Panc1 (cell line): Measurements from ENCODE around the gene JUND. TPM values are rescaled to one million over a fixed set of nuclear protein-coding genes. Genes with fewer than 3 reads are reported as not detected.

Experiments used
- ATAC-seq: fragments of 200-7000 bp; cut with Tn5 transposase; 2 replicates; pipeline ENCODE4 v1.9.1; 2020; ENCODE audit warnings: mild to moderate bottlenecking, moderate library complexity
- BruUV-seq: library from RNA; stranded (reverse); fragments of 400-500 nt; replicated peaks from 2 replicates; lab custom pipeline; 2021; lab: Mats Ljungman, UMichigan
- CTCF ChIA-PET: fragments of 300-600 bp; sonication (Branson Sonifier 250); formaldehyde crosslinking; loops from one replicate; lab custom pipeline; 2022; ENCODE audit warnings: antibody characterized with exemption; lab: Charles Lee
- POLR2A ChIA-PET: fragments of 300-600 bp; sonication (Branson Sonifier 250); formaldehyde crosslinking; loops from one replicate; lab custom pipeline; 2022; ENCODE audit warnings: antibody characterized with exemption; lab: Charles Lee
- DNase-seq: peaks from one replicate; pipeline ENCODE4 v3.0.0-alpha.2; 2010; ENCODE audit warnings: low read depth, low spot score
- H3K27ac ChIP-seq: 2 replicates; pipeline ENCODE4 v1.5.1; 2011; ENCODE audit warnings: mild to moderate bottlenecking, low read length, inconsistent platforms
- H3K27me3 ChIP-seq: fragments of 200-500 bp; sonication (Bioruptor generic); 2 replicates; pipeline ENCODE4 v1.6.0; 2014; ENCODE audit warnings: low read length, inconsistent platforms; ENCODE audit not compliant: control insufficient read depth, insufficient read depth
- H3K36me3 ChIP-seq: fragments of 200-500 bp; sonication (Bioruptor generic); 2 replicates; pipeline ENCODE4 v1.5.1; 2014; ENCODE audit warnings: inconsistent platforms, mild to moderate bottlenecking, low read length, moderate library complexity; ENCODE audit not compliant: control insufficient read depth, insufficient read depth
- H3K4me1 ChIP-seq: 2 replicates; pipeline ENCODE4 v1.5.1; 2011; ENCODE audit warnings: inconsistent platforms, mild to moderate bottlenecking, low read length, moderate library complexity; ENCODE audit not compliant: control insufficient read depth, insufficient read depth
- H3K4me3 ChIP-seq, 2 experiments: 2 replicates each; pipeline ENCODE4 v1.5.1; 2011 to 2012; ENCODE audit warnings: low read depth in 2 of 2, low read length in 2 of 2, mild to moderate bottlenecking in 2 of 2, inconsistent platforms in 1 of 2, moderate library complexity in 1 of 2
- H3K9me3 ChIP-seq: fragments of 200-500 bp; sonication (Bioruptor generic); 2 replicates; pipeline ENCODE4 v1.5.1; 2014; ENCODE audit warnings: low read depth, mild to moderate bottlenecking, inconsistent platforms, low read length, moderate library complexity; ENCODE audit not compliant: control insufficient read depth, insufficient read depth
- CTCF ChIP-seq: fragments of 450-650 bp; IDR thresholded peaks from 2 replicates; pipeline ENCODE4 v1.5.1; 2017; ENCODE audit warnings: mild to moderate bottlenecking
- POLR2AphosphoS5 ChIP-seq: IDR thresholded peaks from 2 replicates; pipeline ENCODE4 v1.6.1; 2012; ENCODE audit warnings: mild to moderate bottlenecking, low read depth, low read length, moderate library complexity
- REST ChIP-seq, 2 experiments: IDR thresholded peaks; 2 replicates each; pipeline ENCODE4 v1.6.1; 2011 to 2012; ENCODE audit warnings: low read depth in 2 of 2, control low read depth in 1 of 2, low read length in 1 of 2, mild to moderate bottlenecking in 1 of 2, moderate library complexity in 1 of 2; ENCODE audit not compliant: insufficient read depth in 1 of 2
- SIN3A ChIP-seq: IDR thresholded peaks from 2 replicates; pipeline ENCODE4 v1.6.1; 2012; ENCODE audit warnings: low read depth, mild to moderate bottlenecking, low read length, moderate library complexity, borderline replicate concordance; ENCODE audit not compliant: insufficient read depth
- TCF7L2 ChIP-seq: IDR thresholded peaks from 2 replicates; pipeline ENCODE4 v1.6.1; 2011; ENCODE audit warnings: mild to moderate bottlenecking, low read depth, low read length, inconsistent platforms
- in situ Hi-C: cut with HindIII; loops from 2 replicates; pipeline ENCODE4 v1.10.0; 2016; ENCODE audit warnings: low sequenced_read_pairs, low pct_unique_long_range_greater_than_20kb
- intact Hi-C: fragments of 100-400 bp; cut with micrococcal nuclease; formaldehyde crosslinking; loops from one replicate; pipeline ENCODE4 v1.10.0; 2022; ENCODE audit not compliant: unreplicated experiment
- total RNA-seq: library from RNA; stranded (reverse); gene quantifications from one replicate; pipeline ENCODE4 v1.2.1, GENCODE V29; 2021; ENCODE audit not compliant: unreplicated experiment

The JUND gene
- total RNA-seq, 1 experiment from 2014 or later, result 130 TPM

- in situ Hi-C loops, result no loop called here
- CTCF ChIA-PET, result interaction anchor here (0.5 to 2.1 kb wide), 11 partner anchors 10 to 1790 kb away, joined by 3 to 11 read pairs (median 4); partner anchors contain the start of gene JUND
- Histone ChIP-seq H3K4me1 (peaks cover 7% of the 10 kb centered on the region), H3K4me3 (peak overlapping the region; percentile 31 to 51), H3K27ac (peak overlapping the region; percentile 84), H3K36me3 (no peaks in the 10 kb centered on the region), H3K27me3 (no peaks in the 10 kb centered on the region), H3K9me3 (no peaks in the 10 kb centered on the region)
- DNase-seq (no peak), ATAC-seq (no peak)
- POLR2A ChIA-PET, result interaction anchor here (0.6 kb wide), 1 partner anchor 77 kb away, joined by 7 read pairs; no protein-coding TSS in a partner anchor
- no peak for TF ChIP-seq SIN3A
- no peak for TF ChIP-seq CTCF
- no peak for TF ChIP-seq TCF7L2
- TF ChIP-seq REST (IDR thresholded peaks at IDR 0.05; ENCODE audit: insufficient read depth in 1 of 2, low read depth in 2 of 2, low read length in 1 of 2), result no peak
- no peak for TF ChIP-seq POLR2AphosphoS5
- BruUV-seq, result no TSS peak
- intact Hi-C loops, result no loop called here
Observed at GRCh38 chr19:18329035-18329376, 47.6 kb upstream of the JUND start.

GRCh38 chr19:18328340-18329034 is 47.1 kb upstream of the JUND start:
- no TSS peak for BruUV-seq
- ChIA-PET POLR2A (interaction anchor here (0.6 kb wide), 1 partner anchor 77 kb away, joined by 7 read pairs; no protein-coding TSS in a partner anchor), CTCF (interaction anchor here (0.5 to 2.1 kb wide), 11 partner anchors 11 to 1790 kb away, joined by 3 to 11 read pairs (median 4); partner anchors contain the start of gene JUND)
- Histone ChIP-seq H3K36me3 (no peaks in the 10 kb centered on the region), H3K4me1 (peaks cover 12% of the 10 kb centered on the region), H3K27me3 (no peaks in the 10 kb centered on the region), H3K4me3 (peak overlapping the region; percentile 31 to 51), H3K9me3 (no peaks in the 10 kb centered on the region), H3K27ac (peak overlapping the region; percentile 84)
- ATAC-seq (peak; percentile 99), DNase-seq (peak; percentile 86)
- in situ Hi-C loops (no loop called here), intact Hi-C loops (no loop called here)
- no peak for TF ChIP-seq REST (IDR thresholded peaks at IDR 0.05; ENCODE audit: insufficient read depth in 1 of 2, low read depth in 2 of 2, low read length in 1 of 2)
- no peak for TF ChIP-seq TCF7L2
- TF ChIP-seq POLR2AphosphoS5, result peak; percentile 30; the same call in 1 of the 2 replicates
- peak; percentile 91 for TF ChIP-seq CTCF
- TF ChIP-seq SIN3A, result no peak
